CD4-positive, alpha-beta T cell treated with Interferon gamma for 1 hour (primary cell): ENCODE measurements around the gene HTR2A.

ENCODE experiments used
- DNase-seq: peaks from one replicate; pipeline ENCODE4 v3.0.0-alpha.2; 2020

The HTR2A gene

DNA sequence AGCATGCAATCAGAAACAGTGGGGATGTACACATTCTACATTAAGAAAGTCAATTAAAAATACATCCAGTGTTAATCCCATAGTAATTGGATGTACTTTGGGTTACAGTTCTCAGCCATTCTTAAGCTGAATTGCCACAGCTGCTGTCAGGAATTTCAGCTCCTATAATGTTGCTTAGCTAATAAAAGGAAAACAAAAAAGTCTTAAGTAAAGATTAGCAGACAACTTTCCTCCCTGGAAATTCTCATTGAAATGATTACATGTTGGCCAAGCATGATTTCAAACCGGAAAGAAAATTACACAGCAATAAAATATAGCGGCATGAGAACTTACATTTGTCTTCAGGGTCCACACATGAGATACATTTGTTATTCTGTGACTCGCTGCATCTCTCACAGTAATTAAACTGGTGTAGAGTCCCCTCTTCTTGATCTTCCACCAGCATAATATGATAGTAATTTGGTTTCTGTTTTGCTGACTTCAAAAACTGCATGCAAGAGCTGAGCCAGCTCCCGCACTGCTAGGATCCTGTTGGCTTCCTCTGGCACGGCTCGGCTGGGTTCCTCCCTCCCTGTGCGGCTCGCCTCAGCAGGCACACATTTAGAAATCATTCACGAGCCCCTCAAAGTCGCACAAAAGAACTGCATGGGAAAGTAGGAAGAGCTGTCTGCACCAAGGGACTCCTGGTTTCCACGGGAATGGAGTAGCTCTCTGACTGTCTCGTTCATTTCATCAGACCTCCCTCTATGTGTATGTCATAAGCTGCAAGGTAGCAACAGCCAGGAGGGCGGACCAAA, at the start of gene HTR2A:
Gene HTR2A, minus strand, starts transcription at position 713 of the 797 bp plus-strand sequence. CDS start 1,147 bp downstream, outside the sequence.
- no peak for DNase-seq

DNA sequence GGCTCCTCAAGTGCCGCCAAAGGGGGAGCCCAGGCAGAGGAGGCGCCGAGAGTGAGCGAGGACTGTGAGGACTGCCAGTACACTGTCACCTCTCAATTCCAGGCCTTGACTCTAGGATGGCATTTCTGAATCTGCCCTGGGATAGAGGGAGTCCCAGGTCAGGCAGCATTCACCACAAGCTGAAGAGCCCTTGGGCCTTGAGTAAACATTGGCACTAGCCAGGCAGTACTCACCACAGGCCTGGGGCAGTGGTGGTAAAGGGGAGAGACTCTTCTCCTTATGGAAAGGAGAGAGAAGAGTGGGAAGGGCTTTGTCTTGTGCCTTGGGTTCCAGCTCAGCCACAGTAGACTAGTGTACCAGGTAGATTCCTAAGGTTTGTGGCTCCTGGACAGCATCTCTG, 39.7 kb upstream of the HTR2A start:
- no peak for DNase-seq

DNA sequence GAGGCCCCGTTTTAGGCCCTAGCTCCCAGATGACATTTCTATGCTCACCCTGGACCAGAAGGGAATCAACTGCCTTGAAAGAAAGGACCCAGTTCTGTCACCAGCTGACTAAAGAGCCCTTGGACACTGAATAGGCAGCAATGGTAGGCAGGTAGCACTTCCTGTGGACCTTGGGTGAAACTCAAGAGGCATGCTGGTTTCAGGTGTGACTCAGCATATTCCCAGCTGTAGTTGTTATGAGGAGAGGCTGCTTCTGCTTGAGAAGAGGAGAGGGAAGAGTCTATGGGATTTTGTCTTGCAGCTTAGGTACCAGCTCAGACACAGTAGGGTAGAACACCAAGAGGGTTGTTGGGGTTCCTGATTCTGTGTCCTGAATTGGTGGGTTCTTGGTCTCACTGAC, 37.9 kb upstream of the HTR2A start:
- DNase-seq: no peak

DNA sequence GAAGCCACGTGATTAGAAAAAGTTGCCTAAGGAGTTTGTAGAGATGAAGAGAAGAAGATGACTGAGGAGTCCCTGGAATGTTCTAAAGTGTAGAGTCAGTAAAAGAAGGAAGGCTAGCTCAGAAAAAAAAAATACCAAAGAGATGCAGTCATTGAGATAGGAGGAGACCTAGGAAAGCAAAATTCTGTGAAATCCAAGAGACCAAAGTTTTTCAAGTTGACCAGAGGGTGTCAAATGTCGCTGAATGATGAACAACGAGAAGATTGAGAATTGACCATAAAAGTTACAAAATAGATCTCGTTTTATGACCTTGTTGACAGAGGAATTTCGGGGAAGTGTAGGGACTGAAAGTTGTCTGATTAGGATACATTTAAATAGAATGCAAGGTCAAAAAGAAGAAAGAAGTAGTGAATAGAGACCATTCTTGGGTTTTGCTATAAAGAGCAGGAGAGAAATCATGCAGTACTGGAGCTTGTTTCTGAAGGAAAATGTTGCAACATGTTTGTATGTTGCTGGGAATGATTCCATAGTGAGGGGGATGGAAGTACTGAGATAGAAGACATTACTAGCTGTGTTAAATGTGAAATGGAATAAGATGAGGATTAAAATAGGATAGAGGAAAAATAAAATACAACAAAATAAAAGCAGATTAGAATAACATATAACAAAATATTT, 30.2 kb upstream of the HTR2A start:
- no peak for DNase-seq

DNA sequence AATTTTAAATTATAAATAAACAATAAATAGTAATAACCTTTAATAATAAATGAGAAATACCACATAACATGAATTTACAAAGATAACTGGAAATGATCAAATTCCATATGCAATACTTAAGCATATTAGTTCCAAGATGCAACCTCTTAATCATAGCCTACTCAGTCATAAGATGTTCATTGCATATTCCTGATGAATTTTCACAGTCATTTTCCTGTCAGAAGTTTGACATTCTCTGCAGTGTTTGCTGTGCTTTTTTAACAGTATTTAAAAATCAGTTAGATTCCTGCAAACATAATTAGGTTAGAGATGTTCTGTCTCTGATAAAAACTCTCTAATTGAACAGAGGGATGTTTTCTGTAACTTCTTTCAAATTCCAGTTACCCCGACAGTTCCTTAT, 28.6 kb upstream of the HTR2A start:
- DNase-seq: no peak

DNA sequence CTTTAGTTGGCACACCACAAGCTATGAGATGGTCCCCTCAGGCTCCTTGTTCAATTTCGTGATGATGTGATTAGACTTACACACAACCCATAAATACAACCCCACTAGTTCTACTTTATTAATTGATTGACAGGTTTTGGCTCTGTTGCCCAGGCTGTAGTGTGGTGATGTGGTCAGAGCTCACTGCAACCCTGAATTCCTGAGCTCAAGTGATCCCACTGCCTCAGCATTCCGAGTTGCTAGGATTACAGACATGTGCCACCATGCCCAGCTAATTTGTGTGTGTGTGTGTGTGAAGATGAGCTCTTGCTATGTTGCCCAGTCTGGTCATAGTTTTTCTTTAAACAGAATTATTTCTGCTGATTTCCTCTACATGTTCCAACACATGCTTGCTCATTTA, 17.5 kb upstream of the HTR2A start:
- DNase-seq: no peak

DNA sequence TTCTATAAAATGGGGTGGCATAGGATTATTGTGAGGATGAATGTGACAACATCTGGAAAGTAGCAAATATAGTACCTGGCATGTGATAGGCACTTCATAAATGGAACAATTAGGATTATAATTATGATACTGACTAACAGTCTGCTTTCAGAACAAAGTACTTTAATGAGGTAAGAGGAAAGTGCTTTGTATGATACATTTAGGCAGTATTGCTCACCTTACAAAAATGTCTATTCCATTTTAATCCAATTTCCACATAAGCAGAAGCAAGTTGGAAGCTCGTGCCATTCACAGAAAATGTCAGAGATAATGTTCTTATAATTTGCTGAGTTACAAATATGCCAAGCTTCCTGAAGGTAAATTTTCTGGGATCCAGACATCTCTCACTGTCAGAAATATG, 16.9 kb upstream of the HTR2A start:
- no peak for DNase-seq

DNA sequence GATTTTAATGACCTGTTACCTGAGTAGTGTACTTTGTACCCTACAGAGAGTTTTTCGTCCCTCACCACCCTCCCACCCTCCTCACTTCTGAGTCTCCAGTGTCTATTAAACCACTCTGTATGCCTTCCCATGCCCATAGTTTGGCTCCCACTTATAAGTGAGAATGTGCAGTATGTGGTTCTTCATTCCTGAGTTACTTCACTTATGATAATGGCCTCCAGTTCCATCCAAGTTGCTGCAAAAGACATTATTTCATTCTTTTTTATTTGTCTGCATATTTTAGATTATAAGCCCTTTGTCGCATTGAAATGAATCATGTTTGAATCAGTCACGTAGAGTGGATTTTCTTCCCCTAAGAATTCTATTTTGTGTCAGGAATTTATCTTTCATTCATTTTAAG, 12.2 kb upstream of the HTR2A start:
- DNase-seq: no peak

DNA sequence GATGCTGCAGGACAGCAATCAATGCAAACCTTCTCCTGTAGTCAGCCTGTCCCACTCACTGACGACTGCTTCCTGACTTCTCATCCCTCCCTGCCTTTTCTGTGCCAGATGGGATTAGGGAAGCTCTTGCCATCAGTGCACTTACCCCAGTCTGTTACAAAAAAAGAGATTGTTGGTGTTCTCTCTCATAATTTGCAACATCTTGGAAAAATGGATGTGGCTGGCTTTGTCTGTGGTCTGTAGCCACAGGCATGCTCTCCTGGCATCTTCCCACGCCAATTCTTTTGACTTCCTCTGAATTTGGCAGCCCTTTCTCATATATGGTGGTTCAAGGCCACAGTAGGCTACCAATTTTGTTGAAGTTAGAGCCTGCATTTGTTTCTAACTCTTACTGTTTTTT, 11.6 kb upstream of the HTR2A start:
- no peak for DNase-seq

DNA sequence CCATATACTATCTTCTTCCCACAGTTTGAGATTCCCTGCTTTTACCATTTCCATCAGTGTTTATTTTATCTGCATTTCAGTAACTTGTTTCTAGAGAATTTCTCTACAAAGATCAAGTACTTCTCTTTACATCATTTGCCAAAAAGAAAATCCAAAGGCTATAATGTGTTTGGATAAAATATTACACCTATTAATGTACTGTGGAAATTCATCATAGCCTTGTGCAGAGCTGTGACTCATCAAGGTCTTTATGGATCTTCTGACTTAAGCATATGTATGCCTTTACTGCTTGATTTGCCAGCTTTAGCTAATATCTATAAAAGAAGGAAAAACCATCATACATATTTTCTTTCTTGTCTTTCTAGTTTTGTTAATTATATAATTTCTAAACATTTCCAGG, 9.6 kb upstream of the HTR2A start:
- no peak for DNase-seq

DNA sequence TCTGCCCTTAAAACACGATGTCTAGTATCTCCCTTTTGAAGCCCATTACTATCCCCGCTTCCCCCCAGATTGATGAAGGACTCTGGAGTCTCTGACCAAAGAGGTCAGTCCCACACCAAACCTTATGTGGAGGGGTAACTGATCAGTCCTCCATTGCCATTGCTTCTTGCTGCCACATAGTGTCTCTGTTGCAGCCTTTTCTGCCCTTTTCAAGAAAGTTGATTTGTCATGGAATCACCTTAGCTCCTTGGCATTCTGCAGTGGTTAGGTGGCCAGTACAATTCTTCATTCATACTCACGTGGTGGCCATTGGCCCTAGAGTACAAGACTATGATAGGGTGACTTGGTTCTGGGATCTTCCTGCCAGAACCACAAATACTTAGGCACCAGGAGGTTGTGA, 8.4 kb upstream of the HTR2A start:
- DNase-seq: no peak

DNA sequence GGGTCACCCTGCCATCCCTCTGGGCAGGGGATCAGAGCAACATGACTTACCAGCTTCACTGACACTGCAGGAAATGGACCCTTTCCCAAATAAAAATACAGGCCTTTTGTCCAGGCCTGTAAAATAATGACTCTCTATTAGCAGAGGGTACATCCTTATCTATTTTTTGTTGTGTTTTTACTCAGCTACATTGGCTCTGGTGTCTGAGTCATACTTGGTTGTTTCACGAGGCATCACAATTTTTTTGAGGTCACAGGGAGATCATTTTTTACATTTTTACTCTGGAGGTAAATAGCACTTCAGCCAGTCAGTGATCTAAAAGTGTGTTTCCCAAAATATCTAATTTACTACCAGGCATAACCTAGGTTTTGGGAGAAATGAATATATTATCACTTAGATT, 6.9 kb upstream of the HTR2A start:
- DNase-seq: no peak

DNA sequence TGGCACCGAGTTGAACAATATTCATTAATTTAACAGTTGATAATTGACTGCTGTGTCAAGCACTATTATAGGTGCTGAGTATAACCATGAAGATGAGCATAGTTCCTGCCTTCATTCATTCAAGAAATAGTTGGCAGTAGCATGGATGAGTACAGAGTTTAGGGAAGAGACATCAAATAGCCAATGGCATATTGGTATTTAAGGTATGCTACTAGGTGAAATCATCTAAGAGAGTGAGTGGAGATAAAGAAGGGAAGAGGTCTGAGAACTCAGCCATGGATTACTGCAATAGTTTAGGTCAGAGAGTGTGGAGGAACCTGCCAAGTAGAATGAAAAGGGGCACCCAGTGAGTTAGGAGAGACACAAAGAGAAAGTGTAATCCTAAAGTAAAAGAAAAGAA, 4.9 kb upstream of the HTR2A start:
- DNase-seq: no peak

DNA sequence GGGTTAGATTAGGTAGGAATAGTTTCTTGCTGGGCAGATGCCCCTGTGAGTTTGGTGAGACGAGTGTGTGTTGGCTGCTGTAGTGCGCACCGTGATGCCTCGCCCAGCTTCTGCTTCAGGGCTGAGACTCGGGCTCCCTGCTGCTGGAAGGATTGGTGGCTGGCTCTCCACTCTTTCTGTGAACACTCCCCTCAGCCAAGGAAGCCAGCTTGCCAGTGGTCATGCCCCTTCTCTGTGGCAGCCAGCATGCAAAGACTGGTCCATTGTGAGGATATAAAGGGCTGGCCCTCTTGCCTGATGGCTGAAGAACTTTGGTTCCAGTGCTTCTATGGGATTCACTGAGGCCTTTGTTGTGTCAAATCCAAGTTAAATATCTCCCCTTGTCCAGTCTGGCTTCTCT, 2.9 kb upstream of the HTR2A start:
- DNase-seq: no peak

DNA sequence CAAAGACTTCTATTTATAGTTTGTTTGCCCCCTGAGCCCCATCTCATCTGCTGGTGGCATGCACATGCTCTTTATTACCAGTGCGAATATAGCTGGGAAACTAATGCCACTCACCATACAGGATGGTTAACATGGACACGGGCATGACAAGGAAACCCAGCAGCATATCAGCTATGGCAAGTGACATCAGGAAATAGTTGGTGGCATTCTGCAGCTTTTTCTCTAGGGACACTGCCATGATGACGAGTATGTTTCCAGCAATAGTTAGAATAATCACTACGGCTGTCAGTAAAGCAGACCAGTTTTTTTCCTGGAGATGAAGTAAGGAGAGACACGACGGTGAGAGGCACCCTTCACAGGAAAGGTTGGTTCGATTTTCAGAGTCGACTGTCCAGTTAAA, 1.5 kb downstream of the HTR2A start:
- no peak for DNase-seq

DNA sequence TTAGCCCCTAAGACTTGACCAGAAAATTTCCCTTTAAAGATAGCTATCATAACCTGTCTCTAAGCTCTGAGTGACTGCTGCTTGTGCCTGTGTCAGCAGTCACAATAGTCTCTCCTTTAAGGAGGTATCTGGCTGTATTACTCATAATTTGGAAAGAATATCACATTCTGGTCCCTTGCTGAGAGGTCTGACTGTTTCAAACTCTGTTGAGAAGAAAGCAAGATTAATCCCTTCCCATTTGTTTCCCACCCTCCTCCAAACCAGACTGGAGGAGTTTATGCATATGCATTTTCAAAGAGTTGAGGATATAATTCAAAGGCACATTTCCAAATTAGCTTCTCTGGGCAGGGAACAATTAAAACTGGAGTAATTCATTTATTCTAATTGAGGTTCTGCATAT, 2.3 kb downstream of the HTR2A start:
- no peak for DNase-seq

DNA sequence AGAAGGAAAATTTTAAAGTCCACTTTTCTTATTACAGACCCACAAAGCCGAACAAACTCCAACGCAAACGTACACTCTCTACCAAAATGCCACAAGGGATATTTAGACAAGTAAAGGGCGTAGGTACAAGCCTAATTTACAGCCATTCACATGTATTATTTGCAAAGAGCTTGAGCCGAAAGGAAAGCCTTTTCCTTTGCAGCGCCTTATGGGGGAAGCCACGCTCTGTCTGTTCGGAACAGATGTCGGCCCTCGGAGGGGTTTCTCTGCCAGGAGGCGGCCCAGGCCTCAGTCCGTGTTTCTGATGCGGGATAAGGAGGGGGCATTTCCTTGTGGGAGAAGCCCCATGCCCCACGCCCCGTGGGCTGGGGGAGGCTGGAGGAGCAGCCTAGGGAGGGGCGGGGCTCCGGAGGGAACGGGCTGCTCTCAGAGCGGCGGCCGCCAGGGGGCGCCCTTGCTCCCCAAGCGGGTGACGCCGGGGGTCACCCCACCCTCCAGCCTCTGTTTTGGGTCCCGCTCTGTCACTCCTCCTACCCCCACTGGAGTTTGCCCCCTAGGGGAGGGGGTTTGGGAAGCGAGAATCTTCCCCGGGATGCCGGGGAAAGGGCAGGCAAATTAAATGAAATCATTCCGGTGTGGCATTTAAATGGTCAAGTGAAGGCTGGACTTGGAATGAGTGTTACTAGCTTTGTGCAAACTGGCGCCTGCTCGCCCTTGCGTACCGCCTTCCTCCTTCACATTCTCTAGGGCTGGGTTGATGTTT, 2.9 kb downstream of the HTR2A start:
- peak; percentile 48 for DNase-seq

DNA sequence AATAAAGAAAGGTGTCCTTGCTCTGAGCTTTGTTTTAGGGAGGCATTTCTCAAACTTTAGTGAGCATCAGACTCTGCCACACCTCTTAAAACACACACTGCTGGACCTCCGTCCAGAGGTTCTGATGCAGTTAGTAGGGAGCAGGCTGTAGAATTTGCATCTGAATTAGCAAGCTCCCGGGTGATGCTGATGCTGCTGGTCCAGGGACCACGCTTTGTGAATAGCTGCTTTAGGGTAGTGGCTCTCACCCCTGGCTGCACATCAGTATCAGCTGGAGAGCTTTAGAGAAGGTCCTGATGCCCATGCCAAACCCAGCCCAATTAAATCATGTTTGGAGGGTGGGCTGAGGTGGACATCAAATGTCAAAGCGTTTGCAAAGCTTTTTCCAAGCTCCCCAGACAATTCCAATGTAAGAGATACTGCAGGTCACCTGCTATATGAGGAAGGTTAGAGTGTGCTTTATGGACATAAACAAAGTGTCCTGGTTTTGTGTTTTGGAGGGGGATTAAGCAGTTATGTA, 3.6 kb downstream of the HTR2A start:
- no peak for DNase-seq

DNA sequence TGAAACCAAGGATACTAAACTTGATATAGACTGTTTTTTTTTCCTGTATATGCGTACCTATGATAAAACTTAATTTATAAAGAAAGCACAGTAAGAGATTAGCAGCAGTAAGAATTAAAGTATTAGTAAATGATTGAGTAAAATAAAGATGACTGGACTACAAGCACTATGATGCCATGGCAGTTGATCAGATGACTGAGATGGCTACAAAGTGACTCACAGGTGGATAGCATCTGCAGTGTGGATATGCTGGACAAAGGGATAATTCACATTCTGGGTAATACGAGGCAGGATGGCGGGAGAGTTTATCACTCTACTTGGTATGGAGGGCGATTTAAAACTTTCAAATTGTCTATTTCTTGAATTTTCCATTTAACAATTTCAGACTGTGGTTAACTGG, 11.8 kb downstream of the HTR2A start:
- DNase-seq: no peak

DNA sequence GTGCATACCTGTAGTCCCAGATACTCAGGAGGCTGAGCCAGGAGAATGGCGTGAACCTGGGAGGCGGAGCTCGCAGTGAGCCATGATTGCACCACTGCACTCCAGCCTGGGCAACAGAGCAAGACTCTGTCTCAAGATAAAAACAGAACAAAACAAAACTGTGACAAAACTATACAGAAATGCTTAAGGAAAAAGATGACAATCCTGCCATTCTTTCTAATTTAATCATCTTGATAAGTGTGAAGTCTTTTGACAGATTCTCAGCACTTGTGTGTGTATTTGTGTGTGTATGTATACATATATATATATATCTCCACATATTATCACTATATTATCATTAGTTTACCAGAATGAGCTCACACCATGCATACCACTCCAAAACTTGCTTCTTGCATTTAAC, 12.3 kb downstream of the HTR2A start:
- DNase-seq: no peak

DNA sequence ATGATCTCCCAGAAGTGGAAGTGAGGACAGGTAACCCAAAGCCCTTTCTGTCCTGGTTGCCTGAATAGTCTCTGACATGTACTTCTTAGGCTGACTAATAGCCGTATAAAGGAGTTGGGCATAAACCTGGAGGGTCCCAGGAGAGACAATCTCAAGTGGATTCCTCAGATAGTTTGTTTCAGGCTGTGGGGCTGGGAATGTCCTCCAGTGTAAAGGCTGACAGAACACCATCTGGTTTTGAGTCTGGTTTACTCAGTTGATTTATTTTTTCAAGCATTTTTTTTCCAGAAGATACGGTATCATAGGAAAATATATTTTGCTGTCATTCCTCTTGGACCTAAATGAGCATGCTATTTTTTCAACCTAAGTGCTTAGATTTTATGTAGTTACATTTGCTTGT, 15.2 kb downstream of the HTR2A start:
- no peak for DNase-seq

DNA sequence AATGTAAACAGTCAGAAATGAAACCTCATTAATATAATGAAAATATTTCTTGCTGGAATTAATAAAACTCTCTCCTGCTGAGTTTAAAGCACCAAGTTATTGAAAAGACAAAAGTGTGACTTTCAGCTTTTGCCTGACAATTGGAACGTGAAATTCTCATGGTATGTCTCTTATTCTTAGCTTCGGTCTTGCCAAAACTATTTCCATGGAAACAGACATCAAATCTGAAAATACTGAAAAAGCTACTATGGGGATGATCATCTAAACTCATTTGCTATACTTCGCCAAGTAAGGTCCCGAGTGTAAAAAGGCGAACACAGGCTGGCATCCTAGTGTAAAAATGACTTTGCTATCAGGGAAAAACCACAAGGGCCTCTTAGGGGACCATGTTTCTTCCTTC, 22.8 kb downstream of the HTR2A start:
- DNase-seq: no peak

DNA sequence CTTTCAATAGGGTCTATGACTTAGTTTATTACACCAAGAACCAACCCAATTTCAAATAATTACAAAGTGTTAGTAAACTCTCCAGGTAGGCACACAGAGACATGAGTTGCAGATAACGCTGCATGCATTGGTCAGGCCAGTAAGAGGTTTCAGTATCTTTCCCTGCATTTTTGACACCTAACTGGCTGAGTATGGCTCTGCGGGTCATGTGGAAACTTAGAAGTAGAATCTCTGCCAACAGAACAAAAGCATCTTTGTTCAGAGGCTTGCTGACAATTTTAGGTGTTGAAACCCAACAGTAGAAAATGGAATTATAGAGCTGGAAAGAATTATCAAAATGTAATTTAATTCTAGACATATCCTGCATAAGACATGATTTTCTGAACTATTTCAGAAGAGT, 25.3 kb downstream of the HTR2A start:
- DNase-seq: no peak

DNA sequence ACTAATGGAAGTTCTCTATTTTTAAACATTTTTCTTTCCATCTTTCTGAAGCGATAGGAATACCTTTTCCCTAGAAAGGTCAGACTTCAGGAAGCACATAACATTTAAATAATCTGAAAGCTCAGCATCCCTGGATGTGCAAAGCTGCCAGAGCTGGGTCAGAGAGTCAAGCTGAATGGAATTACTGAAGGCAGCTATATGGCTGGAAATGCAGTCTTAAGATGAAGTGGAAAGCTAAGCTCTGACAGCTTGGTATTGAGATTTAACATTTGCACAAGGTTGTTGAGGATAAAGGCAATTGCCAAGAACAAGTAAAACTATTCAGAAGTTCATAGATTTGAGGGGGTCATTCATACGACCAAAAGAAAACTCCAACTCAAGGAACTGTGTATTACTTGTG, 28.8 kb downstream of the HTR2A start:
- no peak for DNase-seq
